GM18861 (cell line): ENCODE measurements around the gene CASP9.
"Not testable (repeated sequence)": the region's sequence is repeated elsewhere in the genome, so short reads cannot be mapped to it uniquely, and the experiment has no call there.

Experiments used
- ATAC-seq: cut with Tn5 transposase; IDR thresholded peaks from one replicate; pipeline ENCODE4 v1.9.1; 2021; ENCODE audit not compliant: unreplicated experiment

Gene CASP9

GRCh38 chr1:15471067-15471466 lies 52.9 kb downstream of the CASP9 start:
- not testable (repeated sequence) for ATAC-seq

GRCh38 chr1:15469821-15470448 lies 54.1 kb downstream of the CASP9 start:
- not testable (repeated sequence) for ATAC-seq

- no peak for ATAC-seq
These were observed 54.7 kb downstream of the CASP9 start for GRCh38 chr1:15469361-15469760.

GRCh38 chr1:15468145-15468544 lies 55.9 kb downstream of the CASP9 start:
- no peak for ATAC-seq

GRCh38 chr1:15466955-15467625 lies 56.9 kb downstream of the CASP9 start:
- ATAC-seq: not testable (repeated sequence)

- ATAC-seq: no peak
These were observed 58.3 kb downstream of the CASP9 start for GRCh38 chr1:15465674-15466073.

- ATAC-seq: not testable (repeated sequence)
These were observed 60.1 kb downstream of the CASP9 start for GRCh38 chr1:15463926-15464322.

GRCh38 chr1:15463064-15463800 lies 60.8 kb downstream of the CASP9 start:
- ATAC-seq: not testable (repeated sequence)

GRCh38 chr1:15460708-15461095 lies 63.3 kb downstream of the CASP9 start:
- no peak for ATAC-seq

- no peak for ATAC-seq
These were observed 64.0 kb downstream of the CASP9 start for GRCh38 chr1:15459771-15460707.

- not testable (repeated sequence) for ATAC-seq
These were observed 65.6 kb downstream of the CASP9 start for GRCh38 chr1:15458388-15458787.

GRCh38 chr1:15457585-15457984 lies 66.4 kb downstream of the CASP9 start:
- no peak for ATAC-seq

- ATAC-seq: no peak
These were observed 67.6 kb downstream of the CASP9 start, which contains the start of gene CELA2A for GRCh38 chr1:15456313-15456954. Gene CELA2A, plus strand, starts transcription at chr1:15456732. Its CDS starts 22 bp downstream, at chr1:15456754.

GRCh38 chr1:15455522-15455921 lies 68.5 kb downstream of the CASP9 start:
- ATAC-seq: no peak

GRCh38 chr1:15454256-15454655 lies 69.8 kb downstream of the CASP9 start:
- ATAC-seq: no peak

GRCh38 chr1:15453734-15454133 lies 70.3 kb downstream of the CASP9 start:
- ATAC-seq: no peak

GRCh38 chr1:15452866-15453571 lies 71.0 kb downstream of the CASP9 start:
- ATAC-seq: no peak

GRCh38 chr1:15452216-15452615 lies 71.8 kb downstream of the CASP9 start:
- ATAC-seq: no peak

GRCh38 chr1:15451014-15451722 lies 72.8 kb downstream of the CASP9 start:
- ATAC-seq: no peak
